Esophagus muscularis mucosa (tissue), 4 donors: ENCODE results near the gene KLHL5. TPM values are rescaled to one million over a fixed set of nuclear protein-coding genes. Genes with fewer than 3 reads are reported as not detected.

Experiments
- DNase-seq: peaks from one replicate; pipeline ENCODE4 v3.0.0-alpha.2; 2017; ENCODE audit errors: extremely low spot score
- H3K27ac ChIP-seq, 4 donors: fragments of 200-600 bp; sonication (generic); replicated peaks in 1 of 4; 1 replicate in 3 of 4; 2 replicates in 1 of 4; pipeline ENCODE4 v1.5.1; 2016 to 2019; ENCODE audit warnings: mild to moderate bottlenecking in 1 of 4
- H3K27me3 ChIP-seq, 4 donors: fragments of 200-600 bp; sonication (generic); one replicate each; pipeline versions ENCODE4 v1.5.1 to v1.6.0; 2016 to 2019
- H3K36me3 ChIP-seq, 4 donors: fragments of 200-600 bp; sonication (generic); one replicate each; pipeline ENCODE4 v1.5.1; 2016 to 2019
- H3K4me1 ChIP-seq, 4 donors: fragments of 200-600 bp; sonication (generic); one replicate each; pipeline ENCODE4 v1.5.1; 2016 to 2019
- H3K4me3 ChIP-seq, 4 donors: fragments of 200-600 bp; sonication (generic); 1 replicate in 2 of 4; 2 replicates in 2 of 4; pipeline ENCODE4 v1.5.1; 2016 to 2019; ENCODE audit warnings: mild to moderate bottlenecking in 4 of 4, moderate library complexity in 1 of 4
- H3K9me3 ChIP-seq, 4 donors: fragments of 200-600 bp; sonication (generic); 1 replicate in 3 of 4; 2 replicates in 1 of 4; pipeline ENCODE4 v1.5.1; 2016 to 2019
- CTCF ChIP-seq, 3 experiments: fragments of 200-600 bp in 2 of 3; fragments of 450-650 bp in 1 of 3; sonication (generic) in 2 of 3; IDR thresholded peaks; one replicate each; pipeline ENCODE4 v1.5.1; 2017 to 2019; ENCODE audit warnings: antibody characterized with exemption in 3 of 3, mild to moderate bottlenecking in 2 of 3, moderate library complexity in 1 of 3
- EP300 ChIP-seq: sonication (generic); formaldehyde crosslinking; IDR thresholded peaks from one replicate; pipeline ENCODE4 v1.6.1; 2017; ENCODE audit warnings: antibody characterized with exemption
- POLR2A ChIP-seq: fragments of 450-650 bp; IDR thresholded peaks from one replicate; pipeline ENCODE4 v1.6.1; 2017; ENCODE audit warnings: antibody characterized with exemption, moderate library complexity, mild to moderate bottlenecking, low read depth
- POLR2AphosphoS5 ChIP-seq, 2 donors: sonication (generic); formaldehyde crosslinking; IDR thresholded peaks; one replicate each; pipeline ENCODE4 v1.6.1; 2017; ENCODE audit warnings: antibody characterized with exemption in 2 of 2
- WGBS: methylation state at CpG from one replicate; pipeline ENCODE4 v1.1.5; 2018; 5-methylcytosine and 5-hydroxymethylcytosine counted together
- intact Hi-C: fragments of 100-400 bp; cut with DNase I; formaldehyde crosslinking; loops from one replicate; pipeline ENCODE4 v1.15.1; 2023
- total RNA-seq, 4 donors: library from RNA; depleted of rRNA; stranded (reverse); fragments of >200 nt; gene quantifications; one replicate each; pipeline versions ENCODE4 v1.1.0 to v1.2.1, GENCODE V29; 2016

The KLHL5 gene
- total RNA-seq, 4 donors from 2014 or later: 92.7 to 187 (median 111) TPM

- WGBS: 88% methylated on average over 1 of the region's 1 CpG
- no peaks in the 10 kb centered on the region for H3K9me3 ChIP-seq
- DNase-seq: no peak
- H3K27ac ChIP-seq: no peak overlapping the region
- TF ChIP-seq POLR2A (no peak), CTCF (IDR thresholded peaks at IDR 0.05) (no peak), EP300 (no peak), POLR2AphosphoS5 (IDR thresholded peaks at IDR 0.05) (no peak)
- H3K27me3 ChIP-seq: no peaks in the 10 kb centered on the region
- intact Hi-C loops: no loop called here
- no peak overlapping the region for H3K4me3 ChIP-seq
- H3K4me1 ChIP-seq: no peaks in the 10 kb centered on the region
- H3K36me3 ChIP-seq: no peaks in the 10 kb centered on the region
These were observed 84.2 kb downstream of the KLHL5 start for GRCh38 chr4:39146211-39146610.

- intact Hi-C loops: no loop called here
- WGBS: 100% methylated on average over 1 of the region's 4 CpGs
- Histone ChIP-seq H3K27me3 (no peaks in the 10 kb centered on the region), H3K9me3 (no peaks in the 10 kb centered on the region), H3K4me1 (no peaks in the 10 kb centered on the region), H3K4me3 (no peak overlapping the region), H3K36me3 (no peaks in the 10 kb centered on the region), H3K27ac (no peak overlapping the region)
- DNase-seq: no peak
- no peak for TF ChIP-seq POLR2A
- no peak for TF ChIP-seq CTCF (IDR thresholded peaks at IDR 0.05)
- TF ChIP-seq POLR2AphosphoS5 (IDR thresholded peaks at IDR 0.05): no peak
- TF ChIP-seq EP300: no peak
These were observed 92.0 kb downstream of the KLHL5 start for GRCh38 chr4:39154009-39154408.

- no peaks in the 10 kb centered on the region for H3K4me1 ChIP-seq
- no peak overlapping the region for H3K27ac ChIP-seq
- DNase-seq: no peak
- WGBS: 100% methylated on average over 2 of the region's 2 CpGs
- H3K27me3 ChIP-seq: no peaks in the 10 kb centered on the region
- no peaks in the 10 kb centered on the region for H3K9me3 ChIP-seq
- no peaks in the 10 kb centered on the region for H3K36me3 ChIP-seq
- intact Hi-C loops: no loop called here
- H3K4me3 ChIP-seq: no peak overlapping the region
- TF ChIP-seq POLR2A (no peak), CTCF (IDR thresholded peaks at IDR 0.05) (no peak), POLR2AphosphoS5 (IDR thresholded peaks at IDR 0.05) (no peak)
These were observed 95.5 kb downstream of the KLHL5 start for GRCh38 chr4:39157520-39157919.

GRCh38 chr4:39166177-39166576, 104.1 kb downstream of the KLHL5 start:
- DNase-seq: no peak
- 77% methylated on average over 3 of the region's 3 CpGs for WGBS
- peaks cover 0 to 4% (median 0%) of the 10 kb centered on the region in 4 donors for H3K9me3 ChIP-seq
- no peaks in the 10 kb centered on the region for H3K36me3 ChIP-seq
- TF ChIP-seq CTCF (IDR thresholded peaks at IDR 0.05) (no peak), POLR2AphosphoS5 (IDR thresholded peaks at IDR 0.05) (no peak), EP300 (no peak), POLR2A (no peak)
- intact Hi-C loops: no loop called here
- H3K27me3 ChIP-seq: no peaks in the 10 kb centered on the region
- no peak overlapping the region for H3K4me3 ChIP-seq
- no peaks in the 10 kb centered on the region for H3K4me1 ChIP-seq
- no peak overlapping the region for H3K27ac ChIP-seq

DNA sequence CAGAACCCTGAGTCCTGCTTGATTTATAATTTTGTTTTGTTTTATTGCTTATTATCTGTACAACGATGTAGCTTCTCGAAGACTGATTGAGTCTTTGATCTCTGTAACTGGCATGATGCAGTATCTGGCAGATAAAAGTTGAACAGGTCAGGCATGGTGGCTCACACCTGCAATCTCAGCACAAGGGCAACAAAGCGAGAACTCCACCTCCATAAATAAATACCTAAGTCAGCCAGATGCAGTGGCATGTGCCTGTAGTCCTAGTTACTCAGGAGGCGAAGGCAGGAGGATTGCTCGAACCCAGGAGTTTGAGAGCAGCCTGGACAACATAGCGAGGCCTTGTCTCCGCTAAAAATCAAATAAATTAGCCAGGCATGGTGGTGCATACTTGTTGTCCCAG, 104.6 kb downstream of the KLHL5 start:
- no peaks in the 10 kb centered on the region for H3K4me1 ChIP-seq
- TF ChIP-seq CTCF (IDR thresholded peaks at IDR 0.05): no peak
- no peak for TF ChIP-seq EP300
- TF ChIP-seq POLR2A: no peak
- TF ChIP-seq POLR2AphosphoS5 (IDR thresholded peaks at IDR 0.05): no peak
- no peaks in the 10 kb centered on the region for H3K27me3 ChIP-seq
- no peak overlapping the region for H3K27ac ChIP-seq
- intact Hi-C loops: no loop called here
- DNase-seq: no peak
- 96% methylated on average over 7 of the region's 7 CpGs for WGBS
- H3K36me3 ChIP-seq: no peaks in the 10 kb centered on the region
- H3K4me3 ChIP-seq: no peak overlapping the region
- H3K9me3 ChIP-seq: peaks cover 0 to 4% (median 0%) of the 10 kb centered on the region in 4 donors
